CD4-positive, alpha-beta T cell treated with Interleukin-4 for 1 hour (primary cell): ENCODE data around the gene C2orf81.

Experiments used
- DNase-seq, 2 donors: peaks; one replicate each; pipeline ENCODE4 v3.0.0-alpha.2; 2020 to 2022

Gene C2orf81

GRCh38 chr2:74387346-74387745 lies 34.1 kb downstream of the C2orf81 start:
- no peak for DNase-seq

- DNase-seq = no peak
These were observed 36.0 kb downstream of the C2orf81 start for GRCh38 chr2:74385396-74385795.

- no peak for DNase-seq
These were observed 37.4 kb downstream of the C2orf81 start for GRCh38 chr2:74384051-74384450.

- DNase-seq = no peak
These were observed 38.2 kb downstream of the C2orf81 start for GRCh38 chr2:74383254-74383653.

DNA sequence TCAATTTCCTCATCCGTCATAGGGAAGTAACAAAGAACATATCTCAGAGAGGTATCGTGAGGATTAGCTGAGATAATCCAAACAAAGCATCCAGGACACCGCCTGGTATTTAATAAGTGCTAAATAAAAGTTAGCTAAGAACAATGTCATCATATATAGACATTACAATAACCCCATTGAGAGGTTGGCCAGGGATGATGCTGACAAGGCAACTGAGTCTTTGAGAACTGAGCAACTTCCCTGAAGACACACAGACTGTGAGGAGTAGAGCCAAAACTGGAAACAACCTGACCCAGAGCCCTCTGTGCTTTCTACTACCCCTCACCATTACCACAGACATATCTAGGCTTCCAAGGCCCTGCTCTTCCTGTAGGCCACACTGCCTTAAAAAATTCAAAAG lies 39.7 kb downstream of the C2orf81 start:
- DNase-seq = no peak

- DNase-seq = peak in 1 of 2 donors; percentile 20
These were observed 41.3 kb downstream of the C2orf81 start, which contains the start of gene DCTN1 for GRCh38 chr2:74379851-74380789. Gene DCTN1 (minus strand): TSS chr2:74380311. CDS start chr2:74380037, 274 bp downstream.

GRCh38 chr2:74378007-74378406 lies 43.4 kb downstream of the C2orf81 start:
- no peak for DNase-seq

- no peak for DNase-seq
These were observed 45.6 kb downstream of the C2orf81 start for GRCh38 chr2:74375838-74376237.

- DNase-seq = peak in 1 of 2 donors; percentile 4
These were observed 46.8 kb downstream of the C2orf81 start for GRCh38 chr2:74374509-74375205.

- no peak for DNase-seq
These were observed 47.4 kb downstream of the C2orf81 start for GRCh38 chr2:74373985-74374384.

DNA sequence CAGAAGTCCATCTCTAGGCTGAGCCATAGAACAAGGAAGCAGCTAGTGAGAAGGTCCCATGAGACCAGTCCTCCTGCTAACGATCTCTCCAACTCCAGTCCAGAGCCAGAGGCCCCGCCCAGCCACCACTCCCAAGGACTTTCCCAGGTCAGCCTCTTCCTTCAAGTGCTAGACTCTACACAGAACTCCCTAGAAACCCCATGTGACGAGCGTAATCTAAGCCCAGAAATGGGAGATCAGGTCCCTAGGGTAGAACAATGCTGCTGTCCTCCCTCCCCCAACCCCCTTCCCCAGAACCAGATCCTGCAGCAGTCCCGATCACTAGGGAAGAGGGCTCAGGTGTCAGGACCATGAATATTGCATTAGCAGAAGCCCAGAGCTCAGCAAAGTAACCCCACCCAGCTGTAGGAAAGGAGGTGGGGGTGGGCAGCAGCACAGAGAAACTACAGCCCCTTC lies 48.2 kb downstream of the C2orf81 start:
- DNase-seq = no peak

GRCh38 chr2:74372674-74373073 lies 48.7 kb downstream of the C2orf81 start:
- DNase-seq = no peak

GRCh38 chr2:74371421-74371820 lies 50.0 kb downstream of the C2orf81 start:
- no peak for DNase-seq

DNA sequence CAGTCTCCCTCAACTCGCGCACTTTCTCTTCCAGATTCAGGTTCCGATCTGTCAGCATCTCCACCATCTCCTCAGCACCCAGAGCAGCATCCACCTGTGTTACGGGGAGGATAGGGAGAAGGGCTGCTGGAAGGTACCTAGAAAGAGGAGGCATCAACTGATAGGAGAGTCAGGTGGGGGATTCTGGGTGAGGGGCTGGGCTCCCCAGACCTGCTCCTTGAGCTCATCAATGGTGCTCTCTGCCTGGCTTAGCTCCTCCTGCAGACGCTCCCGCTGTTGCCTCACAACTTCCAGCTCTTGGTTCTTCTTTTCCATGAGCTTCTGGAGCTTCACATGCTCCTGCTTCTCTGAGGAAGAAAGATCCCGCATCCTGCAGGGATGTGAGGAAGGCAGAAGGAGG lies 51.4 kb downstream of the C2orf81 start:
- no peak for DNase-seq

DNA sequence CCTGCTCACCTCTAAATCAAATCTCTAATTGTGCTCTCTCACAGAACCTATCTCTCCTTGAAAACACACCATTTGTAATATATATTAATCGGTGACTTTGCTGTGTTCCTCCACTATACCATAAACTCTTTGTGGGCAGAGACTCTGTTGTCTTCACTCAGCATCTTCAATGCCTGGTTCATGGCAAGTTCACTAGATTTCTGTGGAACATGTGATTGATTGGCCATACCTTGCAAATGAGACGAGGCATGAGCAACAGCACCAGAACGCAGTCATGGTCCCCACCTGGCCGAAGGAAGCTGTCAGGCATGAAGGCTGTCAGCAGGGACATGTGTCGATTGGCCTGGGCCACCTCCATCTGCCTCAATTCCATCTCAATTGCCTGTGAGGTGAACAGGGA lies 52.9 kb downstream of the C2orf81 start:
- DNase-seq = no peak

- DNase-seq = no peak
These were observed 53.6 kb downstream of the C2orf81 start for GRCh38 chr2:74367789-74368188.

GRCh38 chr2:74366036-74366435 lies 55.4 kb downstream of the C2orf81 start:
- DNase-seq = no peak

DNA sequence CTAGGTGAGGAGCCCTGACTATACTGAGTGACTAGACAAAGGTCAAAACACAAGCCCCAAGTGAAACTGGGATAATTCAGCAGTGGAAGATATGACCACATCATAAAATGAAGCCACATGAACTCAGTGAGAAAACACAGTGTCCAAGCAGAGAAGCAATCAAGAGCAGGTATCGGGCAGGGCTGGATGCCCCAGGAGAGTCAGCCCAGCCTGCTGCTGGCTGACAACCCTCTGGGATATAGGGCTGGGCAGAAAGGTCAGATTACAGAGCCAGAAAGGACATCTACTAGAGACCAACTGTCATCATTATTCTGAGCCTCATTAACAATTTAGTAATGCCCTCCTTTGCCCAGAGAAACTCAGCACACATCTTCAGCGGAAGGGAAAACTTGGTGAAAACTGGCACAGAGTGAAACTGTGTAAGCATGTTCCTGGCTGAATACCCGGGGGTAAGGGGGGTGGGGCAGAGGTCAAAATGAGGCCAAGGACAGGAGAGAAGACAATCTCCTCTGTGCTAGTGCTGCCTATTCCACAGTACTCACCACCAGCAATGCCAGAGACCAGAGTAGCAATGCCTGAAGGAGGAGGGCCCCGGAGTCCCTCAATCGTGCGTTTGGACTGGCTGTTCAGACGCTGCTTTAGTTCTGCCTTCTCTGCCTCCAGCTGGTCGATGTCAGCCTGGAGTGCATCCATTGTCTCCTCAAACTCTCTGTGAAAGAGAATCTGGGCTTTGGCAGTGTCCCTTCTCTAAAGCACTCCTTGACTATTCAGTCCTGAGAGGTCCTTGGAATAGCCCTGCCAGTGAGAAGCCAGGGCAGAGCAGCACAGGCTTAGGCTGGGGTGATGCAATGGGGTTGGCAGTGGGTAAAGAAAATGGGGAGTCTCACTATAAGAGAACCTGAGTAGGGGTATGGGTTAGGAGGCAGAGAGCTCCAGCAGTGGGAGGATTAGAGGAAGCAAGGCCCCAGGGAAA lies 56.6 kb downstream of the C2orf81 start:
- no peak for DNase-seq
